A673 (cell line): ENCODE data around the gene NCOA6.

Source experiments
- CTCF ChIP-seq: fragments of 300-800, 200-600 bp; sonication (generic); conservative IDR thresholded peaks from 2 replicates; pipeline ENCODE4 v1.5.1; 2017; ENCODE audit warnings: low read depth, mild to moderate bottlenecking, antibody characterized with exemption, low read length, moderate library complexity, mixed read lengths
- EZH2 ChIP-seq: fragments of 200-600 bp; sonication (generic); IDR thresholded peaks from 2 replicates; pipeline ENCODE4 v1.6.1; 2017; ENCODE audit warnings: borderline replicate concordance, low read depth, mild to moderate bottlenecking, mixed read lengths, antibody characterized with exemption, low read length; ENCODE audit not compliant: poor library complexity, severe bottlenecking

- no peak for TF ChIP-seq CTCF
- no peak for TF ChIP-seq EZH2
These were observed 141.8 kb downstream of the NCOA6 start for GRCh38 chr20:34683667-34684066.
